WERI-Rb-1 (cell line): Measurements from ENCODE around the gene ARFGAP2.

ENCODE experiments used
- DNase-seq: peaks from one replicate; pipeline ENCODE4 v3.0.0-alpha.2; 2020
- H3K27ac ChIP-seq: fragments of 250-450 bp; sonication (Bioruptor Pico); 2 replicates; pipeline ENCODE4 v1.5.1; 2020; ENCODE audit warnings: mild to moderate bottlenecking, moderate library complexity
- H3K27me3 ChIP-seq: fragments of 250-450 bp; sonication (Bioruptor Pico); 2 replicates; pipeline ENCODE4 v1.5.1; 2021; ENCODE audit warnings: mild to moderate bottlenecking, low read depth, moderate library complexity; ENCODE audit not compliant: insufficient read depth, severe bottlenecking
- H3K36me3 ChIP-seq: fragments of 250-450 bp; sonication (Bioruptor Pico); 2 replicates; pipeline ENCODE4 v1.5.1; 2020; ENCODE audit warnings: mild to moderate bottlenecking, moderate library complexity
- H3K4me3 ChIP-seq: 2 replicates; pipeline ENCODE4 v1.5.1; 2011; ENCODE audit warnings: low read depth, mild to moderate bottlenecking, control low read depth, low read length
- H3K9me3 ChIP-seq: fragments of 250-450 bp; sonication (Bioruptor Pico); 2 replicates; pipeline ENCODE4 v1.5.1; 2021; ENCODE audit warnings: mild to moderate bottlenecking, moderate library complexity; ENCODE audit not compliant: severe bottlenecking
- TF ChIP-seq, protein P1 (sequence below): IDR thresholded peaks from 2 replicates; pipeline ENCODE4 v1.5.1; 2011; ENCODE audit warnings: low read depth, mild to moderate bottlenecking, control low read depth, inconsistent platforms, low read length

The ARFGAP2 gene

DNA sequence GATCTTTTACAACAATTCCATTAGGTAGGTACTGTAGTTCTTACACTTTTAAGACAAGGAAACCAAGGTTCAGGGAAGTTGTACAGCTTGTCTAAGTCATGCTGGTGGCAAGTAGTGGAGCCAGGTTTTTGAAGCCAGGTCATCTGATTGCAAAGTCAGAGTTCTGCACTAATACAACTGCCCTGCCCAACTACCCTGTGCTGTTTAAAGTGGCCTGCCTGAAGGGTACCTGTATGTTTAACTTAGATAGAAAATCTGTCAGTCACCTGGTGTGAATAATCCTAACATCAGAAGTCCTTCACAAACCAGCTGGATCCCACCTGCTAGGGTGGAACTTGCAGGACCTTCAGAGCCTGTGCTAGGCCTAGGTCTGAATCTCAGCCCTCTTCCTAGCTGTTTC is 44.2 kb downstream of the ARFGAP2 start:
- H3K27me3 ChIP-seq = no peaks in the 10 kb centered on the region
- no peak overlapping the region for H3K4me3 ChIP-seq
- no peaks in the 10 kb centered on the region for H3K9me3 ChIP-seq
- peaks cover 2% of the 10 kb centered on the region for H3K36me3 ChIP-seq
- TF ChIP-seq, protein P1, sequence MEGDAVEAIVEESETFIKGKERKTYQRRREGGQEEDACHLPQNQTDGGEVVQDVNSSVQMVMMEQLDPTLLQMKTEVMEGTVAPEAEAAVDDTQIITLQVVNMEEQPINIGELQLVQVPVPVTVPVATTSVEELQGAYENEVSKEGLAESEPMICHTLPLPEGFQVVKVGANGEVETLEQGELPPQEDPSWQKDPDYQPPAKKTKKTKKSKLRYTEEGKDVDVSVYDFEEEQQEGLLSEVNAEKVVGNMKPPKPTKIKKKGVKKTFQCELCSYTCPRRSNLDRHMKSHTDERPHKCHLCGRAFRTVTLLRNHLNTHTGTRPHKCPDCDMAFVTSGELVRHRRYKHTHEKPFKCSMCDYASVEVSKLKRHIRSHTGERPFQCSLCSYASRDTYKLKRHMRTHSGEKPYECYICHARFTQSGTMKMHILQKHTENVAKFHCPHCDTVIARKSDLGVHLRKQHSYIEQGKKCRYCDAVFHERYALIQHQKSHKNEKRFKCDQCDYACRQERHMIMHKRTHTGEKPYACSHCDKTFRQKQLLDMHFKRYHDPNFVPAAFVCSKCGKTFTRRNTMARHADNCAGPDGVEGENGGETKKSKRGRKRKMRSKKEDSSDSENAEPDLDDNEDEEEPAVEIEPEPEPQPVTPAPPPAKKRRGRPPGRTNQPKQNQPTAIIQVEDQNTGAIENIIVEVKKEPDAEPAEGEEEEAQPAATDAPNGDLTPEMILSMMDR = no peak
- no peak for DNase-seq
- no peak overlapping the region for H3K27ac ChIP-seq

DNA sequence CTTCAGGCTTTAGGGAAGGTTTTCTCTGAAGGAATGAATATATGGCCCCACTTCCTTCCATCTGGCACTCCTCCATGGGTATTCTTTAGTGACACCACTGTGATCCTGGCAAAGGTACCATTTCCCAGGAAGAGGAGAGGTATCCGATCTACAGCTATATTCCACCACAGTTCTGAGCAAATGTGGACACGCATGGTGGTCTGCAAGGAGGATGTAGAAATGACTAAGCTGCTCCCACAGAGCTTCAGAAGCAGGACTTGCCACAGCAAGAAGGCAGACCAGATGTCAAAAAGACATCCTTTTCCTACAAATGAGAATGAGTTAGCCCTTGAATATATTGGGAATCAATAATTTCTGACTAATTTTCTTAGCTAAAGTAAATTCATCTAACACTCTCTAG is 45.5 kb downstream of the ARFGAP2 start:
- no peak for DNase-seq
- Histone ChIP-seq H3K27ac (no peak overlapping the region), H3K27me3 (no peaks in the 10 kb centered on the region), H3K36me3 (no peaks in the 10 kb centered on the region), H3K4me3 (no peak overlapping the region), H3K9me3 (no peaks in the 10 kb centered on the region)
- TF ChIP-seq, protein P1 = no peak

DNA sequence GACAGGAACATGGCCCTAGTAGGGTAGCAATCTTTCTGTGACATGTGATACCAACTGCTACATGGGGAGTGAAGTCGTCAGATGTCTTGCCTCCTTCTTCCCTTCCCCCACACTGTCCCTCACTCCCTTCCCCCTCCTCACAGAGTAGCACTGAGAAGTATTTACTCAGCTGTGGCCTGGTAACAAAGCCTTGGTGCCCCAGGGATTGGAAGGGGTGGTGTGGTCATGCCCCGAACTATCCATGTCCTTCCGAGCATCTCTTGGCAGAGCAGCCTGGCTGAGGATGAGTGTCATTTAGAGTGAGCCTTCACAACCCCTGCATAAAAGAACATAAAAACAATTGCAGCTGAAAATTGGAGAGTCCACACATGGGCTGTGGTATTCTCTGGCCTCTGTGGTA is 46.1 kb downstream of the ARFGAP2 start:
- no peaks in the 10 kb centered on the region for H3K27me3 ChIP-seq
- no peaks in the 10 kb centered on the region for H3K9me3 ChIP-seq
- no peak overlapping the region for H3K4me3 ChIP-seq
- DNase-seq = no peak
- TF ChIP-seq, protein P1 = no peak
- H3K36me3 ChIP-seq = no peaks in the 10 kb centered on the region
- H3K27ac ChIP-seq = no peak overlapping the region

DNA sequence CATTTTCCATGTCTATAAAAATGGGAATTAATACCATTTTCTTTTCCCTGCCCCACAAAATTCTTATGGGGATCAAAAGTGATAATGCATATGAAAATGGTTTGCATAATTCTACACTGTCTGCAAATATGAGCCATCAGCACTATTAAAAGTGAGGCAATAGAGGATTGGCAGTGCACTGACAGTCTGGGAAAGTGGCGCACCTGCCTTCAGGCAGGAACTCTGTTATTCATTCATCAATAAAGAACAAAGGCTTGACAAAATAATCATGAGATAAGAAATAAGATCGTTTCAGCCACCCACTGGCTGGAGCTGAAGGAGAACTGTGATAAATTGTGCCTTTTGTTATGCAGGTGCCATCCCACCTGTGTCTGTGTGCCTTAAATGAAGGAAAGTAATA is 49.5 kb downstream of the ARFGAP2 start:
- Histone ChIP-seq H3K27me3 (no peaks in the 10 kb centered on the region), H3K36me3 (no peaks in the 10 kb centered on the region), H3K4me3 (no peak overlapping the region), H3K9me3 (no peaks in the 10 kb centered on the region), H3K27ac (no peak overlapping the region)
- DNase-seq = no peak
- TF ChIP-seq, protein P1 = no peak

DNA sequence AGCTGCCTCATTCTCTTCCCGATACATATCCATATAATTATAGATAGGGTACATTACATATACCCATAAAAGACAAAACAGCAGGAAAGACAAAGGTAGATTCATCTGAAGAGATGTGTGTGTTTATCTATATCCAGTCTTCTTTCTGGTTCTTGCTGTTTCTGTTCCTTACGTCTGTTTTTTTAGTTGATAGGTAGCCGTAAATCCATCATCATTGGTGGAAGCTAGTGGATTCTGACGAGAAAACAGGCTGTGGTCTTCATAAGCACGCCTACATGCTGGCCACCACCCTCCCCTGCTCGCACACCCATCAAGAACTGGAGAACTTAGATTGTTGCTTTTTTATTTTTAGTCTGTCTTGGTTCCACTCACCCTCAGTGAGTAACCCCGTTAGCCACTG is 51.6 kb downstream of the ARFGAP2 start:
- TF ChIP-seq, protein P1 = no peak
- Histone ChIP-seq H3K9me3 (no peaks in the 10 kb centered on the region), H3K4me3 (no peak overlapping the region), H3K27me3 (no peaks in the 10 kb centered on the region), H3K27ac (no peak overlapping the region), H3K36me3 (no peaks in the 10 kb centered on the region)
- DNase-seq = no peak

DNA sequence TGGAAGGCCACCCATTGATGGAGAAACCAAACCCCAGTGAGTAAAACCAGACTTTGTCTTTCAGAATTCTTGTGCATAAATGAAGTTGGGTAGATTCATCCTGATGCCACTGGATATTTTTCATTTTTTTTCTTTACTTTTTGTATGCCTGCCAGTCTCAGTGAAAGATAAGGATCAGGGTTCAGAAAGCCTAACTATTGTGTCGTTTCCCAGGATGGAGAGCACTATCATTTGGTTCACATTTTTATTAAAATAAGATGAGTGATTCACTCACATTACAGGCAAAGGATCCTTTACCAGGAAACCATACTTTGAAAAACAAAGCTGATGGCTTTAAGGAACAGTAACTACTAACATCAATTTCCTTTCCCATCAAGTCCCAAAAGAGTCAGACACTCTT is 52.0 kb downstream of the ARFGAP2 start:
- Histone ChIP-seq H3K27me3 (no peaks in the 10 kb centered on the region), H3K9me3 (no peaks in the 10 kb centered on the region), H3K27ac (no peak overlapping the region), H3K4me3 (no peak overlapping the region), H3K36me3 (no peaks in the 10 kb centered on the region)
- TF ChIP-seq, protein P1 = no peak
- no peak for DNase-seq
